GM23248 (cell line): Measurements from ENCODE around the gene PAPOLA. TPM values are rescaled to one million over a fixed set of nuclear protein-coding genes. Genes with fewer than 3 reads are reported as not detected.
"Not testable (repeated sequence)": the region's sequence is repeated elsewhere in the genome, so short reads cannot be mapped to it uniquely, and the experiment has no call there.

Experiments
- DNase-seq: peaks from one replicate; pipeline ENCODE4 v3.0.0-alpha.2; 2015
- H2AFZ ChIP-seq: fragments of 200-600 bp; sonication (generic); 2 replicates; pipeline ENCODE4 v1.6.1; 2016; ENCODE audit warnings: antibody characterized with exemption
- H3F3A ChIP-seq: fragments of 200-600 bp; sonication (generic); 2 replicates; pipeline ENCODE4 v1.6.1; 2016; ENCODE audit warnings: mild to moderate bottlenecking, antibody characterized with exemption, mixed run types; ENCODE audit not compliant: insufficient read depth
- H3K27ac ChIP-seq: fragments of 200-600 bp; sonication (generic); 2 replicates; pipeline ENCODE4 v1.5.1; 2016; ENCODE audit warnings: mild to moderate bottlenecking
- H3K27me3 ChIP-seq: fragments of 200-600 bp; sonication (generic); replicated peaks from 2 replicates; pipeline ENCODE4 v1.6.1; 2016; ENCODE audit warnings: mild to moderate bottlenecking; ENCODE audit not compliant: insufficient read depth
- H3K36me3 ChIP-seq: fragments of 200-600 bp; sonication (generic); 2 replicates; pipeline ENCODE4 v1.6.1; 2016; ENCODE audit warnings: low read depth, mild to moderate bottlenecking
- H3K4me1 ChIP-seq: fragments of 200-600 bp; sonication (generic); 2 replicates; pipeline ENCODE4 v1.6.1; 2016; ENCODE audit warnings: mild to moderate bottlenecking; ENCODE audit not compliant: insufficient read depth
- H3K4me2 ChIP-seq: fragments of 200-600 bp; sonication (generic); one replicate; pipeline ENCODE4 v1.6.1; 2016; ENCODE audit warnings: mild to moderate bottlenecking; ENCODE audit not compliant: unreplicated experiment
- H3K4me3 ChIP-seq: fragments of 200-600 bp; sonication (generic); 2 replicates; pipeline ENCODE4 v1.5.1; 2016; ENCODE audit warnings: mild to moderate bottlenecking
- H3K79me2 ChIP-seq: fragments of 200-600 bp; sonication (generic); 2 replicates; pipeline ENCODE4 v1.6.1; 2016; ENCODE audit warnings: mild to moderate bottlenecking; ENCODE audit not compliant: insufficient read depth
- H3K9ac ChIP-seq: fragments of 200-600 bp; sonication (generic); 2 replicates; pipeline ENCODE4 v1.6.1; 2016; ENCODE audit warnings: mild to moderate bottlenecking
- H3K9me2 ChIP-seq: fragments of 200-600 bp; sonication (generic); 2 replicates; pipeline ENCODE4 v1.6.1; 2016; ENCODE audit warnings: mixed run types, mild to moderate bottlenecking, moderate library complexity; ENCODE audit not compliant: insufficient read depth
- H3K9me3 ChIP-seq: fragments of 200-600 bp; sonication (generic); one replicate; pipeline ENCODE4 v1.6.1; 2017; ENCODE audit warnings: low read depth
- H4K20me1 ChIP-seq: fragments of 200-600 bp; sonication (generic); 2 replicates; pipeline ENCODE4 v1.6.0; 2016; ENCODE audit not compliant: insufficient read depth
- EZH2 ChIP-seq: fragments of 200-600 bp; sonication (generic); IDR thresholded peaks from 2 replicates; pipeline ENCODE4 v1.6.1; 2018; ENCODE audit warnings: antibody characterized with exemption, mild to moderate bottlenecking; ENCODE audit not compliant: insufficient read depth, poor library complexity, severe bottlenecking
- EZH2phosphoT487 ChIP-seq: fragments of 200-600 bp; sonication (generic); IDR thresholded peaks from 2 replicates; pipeline ENCODE4 v1.6.1; 2018; ENCODE audit warnings: antibody characterized with exemption, moderate library complexity, mild to moderate bottlenecking, low read depth; ENCODE audit not compliant: insufficient read depth
- WGBS, 2 experiments: methylation state at CpG; one replicate each; pipeline ENCODE4 v1.1.6; 2015 to 2017; ENCODE audit warnings: low lambda C conversion rate in 2 of 2, low coverage in 1 of 2; ENCODE audit errors: missing lambda C conversion rate in 2 of 2; 5-methylcytosine and 5-hydroxymethylcytosine counted together
- in situ Hi-C: fragments of 300-500 bp; cut with MboI; formaldehyde crosslinking; loops from 2 replicates; pipeline ENCODE4 v1.15.0; 2020
- polyA plus RNA-seq: library from polyadenylated mRNA; unstranded; fragments of >200 nt; fragmentation: Nextera tagmentation; extraction: Ambion mirVana; gene quantifications from 2 replicates; pipeline ENCODE4 v1.2.1, GENCODE V29; 2016
- total RNA-seq: library from RNA; depleted of rRNA; stranded (reverse); fragments of >200 nt; shearing (Covaris generic); gene quantifications from 2 replicates; pipeline ENCODE4 v1.2.3, GENCODE V29; 2014

Gene PAPOLA
- total and polyA plus RNA-seq, 2 experiments from 2014 or later, result 64.3 to 119 TPM

DNA sequence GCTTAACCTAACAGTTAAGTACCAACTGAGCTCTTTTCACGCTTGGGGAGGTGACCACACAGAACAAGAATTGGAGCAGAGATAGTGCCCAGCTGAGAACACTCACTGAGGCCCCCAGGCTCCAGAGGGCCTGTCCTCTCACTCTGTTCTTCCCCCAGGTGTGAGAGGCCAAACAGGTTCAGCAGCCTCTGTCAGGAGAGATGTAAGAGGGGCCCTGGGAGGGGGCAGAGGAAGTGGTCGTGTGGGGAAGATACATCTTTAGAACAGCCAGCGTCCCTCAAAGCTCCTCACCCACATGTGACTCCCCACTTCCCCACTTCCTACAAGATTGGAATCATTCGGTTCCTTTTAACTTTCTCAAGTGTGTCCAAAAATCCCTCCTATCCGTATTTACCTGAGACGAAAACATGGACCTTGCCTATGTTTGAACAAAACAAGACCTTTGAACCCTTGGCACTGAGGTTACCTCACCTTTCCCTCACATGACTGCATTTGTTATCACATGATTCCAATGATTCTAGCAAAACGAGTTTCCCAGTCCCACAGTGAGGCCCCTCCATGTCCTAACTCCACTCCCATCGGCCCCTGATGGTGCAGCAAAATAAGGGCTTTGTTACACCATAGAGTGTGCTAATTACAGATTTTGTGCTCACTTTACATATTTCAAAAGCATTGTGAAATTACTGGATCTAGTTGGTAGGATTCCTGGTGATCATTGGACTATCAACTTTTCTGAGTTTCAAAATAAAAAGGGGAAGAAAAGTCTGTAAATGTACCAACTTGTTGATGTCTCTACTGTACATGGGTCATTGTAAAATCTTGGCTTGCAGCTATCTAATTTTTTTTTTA lies 40.0 kb upstream of the PAPOLA start:
- no peaks in the 10 kb centered on the region for H3K9me3 ChIP-seq
- no peak overlapping the region for H3K9ac ChIP-seq
- H3K4me3 ChIP-seq, result no peak overlapping the region
- H3K4me1 ChIP-seq, result no peaks in the 10 kb centered on the region
- H3K4me2 ChIP-seq, result no peak overlapping the region
- no peaks in the 10 kb centered on the region for H3K36me3 ChIP-seq
- in situ Hi-C loops, result no loop called here
- no peak for DNase-seq
- H3K27ac ChIP-seq, result no peak overlapping the region
- no peaks in the 10 kb centered on the region for H3K9me2 ChIP-seq
- no peak overlapping the region for H2AFZ ChIP-seq
- 50 to 54% methylated on average over 8 of the region's 8 CpGs for WGBS, 2 experiments
- no peaks in the 10 kb centered on the region for H3K79me2 ChIP-seq
- no peaks in the 10 kb centered on the region for H3F3A ChIP-seq
- TF ChIP-seq EZH2 (no peak), EZH2phosphoT487 (no peak)
- H3K27me3 ChIP-seq, result no peaks in the 10 kb centered on the region
- H4K20me1 ChIP-seq, result no peaks in the 10 kb centered on the region

DNA sequence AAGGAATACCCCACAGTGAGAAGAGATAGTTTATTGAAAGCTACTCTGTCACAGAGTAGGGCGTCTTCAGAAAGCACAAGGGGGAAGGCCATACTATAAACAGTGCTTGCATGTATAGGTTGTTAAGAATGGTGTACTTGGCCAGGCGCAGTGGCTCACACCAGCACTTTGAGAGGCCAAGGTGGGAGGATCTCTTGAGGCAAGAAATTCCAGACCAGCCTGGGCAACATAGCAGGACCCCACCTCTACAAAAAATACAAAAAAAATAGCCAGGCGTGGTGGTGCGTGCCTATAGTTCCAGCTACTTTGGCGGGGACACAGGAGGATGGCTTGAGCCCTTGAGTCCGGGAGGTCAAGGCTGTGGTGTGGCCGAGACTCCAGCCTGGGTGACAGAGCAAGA lies 38.0 kb upstream of the PAPOLA start:
- H3K4me1 ChIP-seq, result no peaks in the 10 kb centered on the region
- DNase-seq, result no peak
- no peak overlapping the region for H3K4me3 ChIP-seq
- no peak overlapping the region for H2AFZ ChIP-seq
- WGBS, 2 experiments, result 62 to 74% methylated on average over 7 of the region's 7 CpGs
- no peak overlapping the region for H3K9ac ChIP-seq
- no peaks in the 10 kb centered on the region for H4K20me1 ChIP-seq
- no peak overlapping the region for H3K4me2 ChIP-seq
- H3K36me3 ChIP-seq, result no peaks in the 10 kb centered on the region
- in situ Hi-C loops, result no loop called here
- H3K27ac ChIP-seq, result no peak overlapping the region
- H3K27me3 ChIP-seq, result no peaks in the 10 kb centered on the region
- no peaks in the 10 kb centered on the region for H3K9me3 ChIP-seq
- no peak for TF ChIP-seq EZH2phosphoT487
- no peak for TF ChIP-seq EZH2
- H3F3A ChIP-seq, result no peaks in the 10 kb centered on the region
- H3K9me2 ChIP-seq, result no peaks in the 10 kb centered on the region
- no peaks in the 10 kb centered on the region for H3K79me2 ChIP-seq

DNA sequence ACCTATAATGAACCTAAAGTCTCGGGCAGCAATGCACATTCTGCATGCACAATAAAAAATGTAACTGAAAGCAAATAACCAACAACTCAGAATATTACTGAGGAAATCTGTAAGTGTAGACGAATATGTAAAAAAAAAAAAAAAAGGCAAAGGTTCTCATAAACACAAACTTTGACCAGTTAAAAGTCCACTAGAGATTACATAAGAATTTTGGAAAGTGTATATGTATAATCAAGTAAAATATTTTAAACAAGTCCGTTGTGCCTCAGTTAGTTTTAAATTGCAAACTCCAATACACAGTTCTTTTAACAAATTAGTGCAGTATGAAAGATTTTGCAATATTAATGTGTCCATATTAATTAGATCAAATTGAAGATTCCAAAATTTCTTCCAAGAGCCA lies 35.3 kb upstream of the PAPOLA start:
- no peaks in the 10 kb centered on the region for H3K4me1 ChIP-seq
- no peak overlapping the region for H2AFZ ChIP-seq
- H3K9ac ChIP-seq, result no peak overlapping the region
- H4K20me1 ChIP-seq, result no peaks in the 10 kb centered on the region
- H3K27me3 ChIP-seq, result no peaks in the 10 kb centered on the region; the same call in 1 of the 2 replicates
- in situ Hi-C loops, result no loop called here
- no peaks in the 10 kb centered on the region for H3K9me3 ChIP-seq
- H3K27ac ChIP-seq, result no peak overlapping the region
- no peaks in the 10 kb centered on the region for H3K36me3 ChIP-seq
- DNase-seq, result no peak
- TF ChIP-seq EZH2, result no peak
- TF ChIP-seq EZH2phosphoT487, result no peak
- no peaks in the 10 kb centered on the region for H3K9me2 ChIP-seq
- no peak overlapping the region for H3K4me2 ChIP-seq
- no peaks in the 10 kb centered on the region for H3K79me2 ChIP-seq
- WGBS, 2 experiments, result 55 to 69% methylated on average over 3 of the region's 3 CpGs
- H3K4me3 ChIP-seq, result no peak overlapping the region
- no peaks in the 10 kb centered on the region for H3F3A ChIP-seq

DNA sequence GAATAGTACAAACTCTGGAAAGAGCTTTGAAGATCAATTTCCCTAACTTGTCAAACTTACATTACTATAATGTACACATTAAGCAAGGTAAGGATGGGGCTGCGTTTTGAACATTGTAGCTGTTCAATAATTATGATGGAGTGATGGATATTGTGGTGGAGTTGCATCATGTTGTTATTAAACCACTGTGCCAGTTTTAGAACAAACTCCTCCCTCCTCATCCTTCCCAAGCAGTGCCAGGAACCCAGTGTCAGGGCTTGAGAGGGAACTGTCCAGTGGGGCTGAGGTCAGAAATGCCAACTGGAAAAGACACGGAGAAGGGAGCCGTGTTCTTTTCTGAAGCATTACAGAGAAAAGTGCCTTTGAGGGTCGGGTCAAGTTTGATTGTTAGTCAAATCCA lies 31.9 kb upstream of the PAPOLA start:
- no peaks in the 10 kb centered on the region for H3K9me3 ChIP-seq
- WGBS, 2 experiments, result 13 to 14% methylated on average over 4 of the region's 4 CpGs
- no peak overlapping the region for H3K4me3 ChIP-seq
- H3K27me3 ChIP-seq, result no peaks in the 10 kb centered on the region; the same call in 1 of the 2 replicates
- no peaks in the 10 kb centered on the region for H4K20me1 ChIP-seq
- no peaks in the 10 kb centered on the region for H3K9me2 ChIP-seq
- no peaks in the 10 kb centered on the region for H3F3A ChIP-seq
- no peak overlapping the region for H3K9ac ChIP-seq
- TF ChIP-seq EZH2 (no peak), EZH2phosphoT487 (no peak)
- H3K4me1 ChIP-seq, result no peaks in the 10 kb centered on the region
- in situ Hi-C loops, result no loop called here
- H2AFZ ChIP-seq, result no peak overlapping the region
- no peak overlapping the region for H3K27ac ChIP-seq
- no peaks in the 10 kb centered on the region for H3K79me2 ChIP-seq
- H3K36me3 ChIP-seq, result no peaks in the 10 kb centered on the region
- H3K4me2 ChIP-seq, result no peak overlapping the region
- DNase-seq, result peak; percentile 2

DNA sequence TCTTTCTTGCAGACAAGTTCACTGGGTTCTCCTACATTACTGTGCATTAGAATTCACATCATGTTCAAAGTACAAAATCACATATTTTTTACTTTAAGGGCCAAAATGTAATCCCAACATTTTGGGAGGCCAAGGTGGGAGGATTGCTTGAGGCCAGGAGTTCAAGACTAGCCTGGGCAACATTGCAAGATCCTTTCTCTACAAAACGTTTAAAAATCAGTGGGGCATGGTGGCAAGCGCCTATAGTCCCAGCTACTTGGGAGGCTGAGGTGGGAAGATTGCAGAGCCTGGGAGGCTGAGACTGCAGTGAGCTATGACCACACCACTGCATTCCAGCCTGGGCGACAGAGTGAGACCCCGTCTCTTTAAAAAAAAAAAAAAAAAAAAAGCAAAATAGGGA lies 31.2 kb upstream of the PAPOLA start:
- H2AFZ ChIP-seq, H3F3A ChIP-seq, H3K36me3 ChIP-seq, H3K27me3 ChIP-seq, H4K20me1 ChIP-seq, H3K27ac ChIP-seq, H3K9me2 ChIP-seq, H3K4me3 ChIP-seq, H3K9ac ChIP-seq, DNase-seq, H3K79me2 ChIP-seq, in situ Hi-C loops, H3K9me3 ChIP-seq, H3K4me2 ChIP-seq, H3K4me1 ChIP-seq: not testable (repeated sequence)
- 56 to 64% methylated on average over 4 of the region's 4 CpGs for WGBS, 2 experiments
